ENCODE results near the gene AKAP10. TPM values are rescaled to one million over a fixed set of nuclear protein-coding genes. Genes with fewer than 3 reads are reported as not detected.

The AKAP10 gene
- total and polyA plus RNA-seq, 2 of the 4 experiments (the other 2 are of a cell fraction), result 12.7 to 18.6 TPM

DNA sequence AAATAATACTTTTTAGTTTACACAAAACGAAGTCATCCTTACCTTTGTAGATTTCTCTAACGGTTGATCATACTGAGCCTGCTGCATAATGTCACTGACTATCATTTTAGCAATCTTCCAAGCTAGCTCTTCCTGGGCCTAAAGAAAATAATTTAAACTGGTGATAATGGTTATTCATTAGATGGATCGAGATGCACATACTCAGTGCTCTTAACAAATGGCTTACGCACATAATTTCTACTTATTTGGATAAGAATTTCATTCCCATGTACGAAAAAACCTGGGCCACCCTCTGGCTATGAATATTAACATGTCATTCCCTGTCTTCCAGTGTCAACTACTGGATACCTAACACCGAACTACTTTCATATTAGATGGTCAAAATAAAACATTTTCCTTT is 68.5 kb downstream of the AKAP10 start:
- no peak overlapping the region for H3K56ac ChIP-seq (ENCODE audit: extremely low read depth, insufficient read depth, low read length)
- H3K27me3 ChIP-seq (ENCODE audit: control insufficient read depth, insufficient read depth, low read length), result no peaks in the 10 kb centered on the region
- no CpG with 5 or more reads among the region's 6 CpGs for WGBS, 2 experiments (ENCODE audit: extremely low coverage in 2 of 2, insufficient read length in 1 of 2)
- no peak overlapping the region for H3K4me3 ChIP-seq (ENCODE audit: insufficient read depth, low read depth, low read length)
- no peak overlapping the region for H3K4me2 ChIP-seq (ENCODE audit: low read depth, low read length)
- H2BK20ac ChIP-seq (ENCODE audit: low read depth, low read length), result no peak overlapping the region
- H3K27ac ChIP-seq (ENCODE audit: insufficient read depth, low read length), result no peak overlapping the region
- H3K9me3 ChIP-seq (ENCODE audit: control insufficient read depth, insufficient read depth, low read length), result no peaks in the 10 kb centered on the region
- ChIA-PET POLR2A (ENCODE audit: unreplicated experiment) (no interaction called here), CTCF (no interaction called here)
- ATAC-seq (ENCODE audit: low read depth) (no peak), DNase-seq (no peak)
- H3K14ac ChIP-seq (replicated peaks; ENCODE audit: low read depth, low read length), result no peak overlapping the region
- no peak overlapping the region for H3K23ac ChIP-seq (ENCODE audit: low read depth, low read length)
- peaks cover 6% of the 10 kb centered on the region for H3K4me1 ChIP-seq (ENCODE audit: control insufficient read depth, insufficient read depth, low read length)
- TF ChIP-seq POLR2A (IDR thresholded peaks at IDR 0.05; ENCODE audit: low read depth, low read length) (no peak), CTCF (conservative IDR thresholded peaks at IDR 0.05; ENCODE audit: low read depth, low read length) (no peak), MXI1 (IDR thresholded peaks at IDR 0.05; ENCODE audit: borderline replicate concordance, low read depth, low read length) (no peak), MAZ (IDR thresholded peaks at IDR 0.05; ENCODE audit: borderline replicate concordance, low read depth, low read length) (no peak), RCOR1 (IDR thresholded peaks at IDR 0.05; ENCODE audit: insufficient replicate concordance, low read length) (no peak), MAFK (IDR thresholded peaks at IDR 0.05; ENCODE audit: low read depth, low read length) (no peak), NFE2L2 (IDR thresholded peaks at IDR 0.05; ENCODE audit: low read depth, low read length) (no peak), RAD21 (IDR thresholded peaks at IDR 0.05; ENCODE audit: low read length) (no peak), USF2 (IDR thresholded peaks at IDR 0.05; ENCODE audit: low read depth, low read length) (no peak), FOS (IDR thresholded peaks at IDR 0.05; ENCODE audit: low read depth, low read length) (no peak), ELK1 (IDR thresholded peaks at IDR 0.05; ENCODE audit: borderline replicate concordance, low read depth, low read length) (no peak), BHLHE40 (IDR thresholded peaks at IDR 0.05; ENCODE audit: low read depth, low read length) (no peak), RFX5 (IDR thresholded peaks at IDR 0.05; ENCODE audit: low read depth, low read length) (no peak), CEBPB (IDR thresholded peaks at IDR 0.05; ENCODE audit: low read depth, low read length) (no peak), SMC3 (IDR thresholded peaks at IDR 0.05; ENCODE audit: low read depth, low read length) (no peak), CHD1 (IDR thresholded peaks at IDR 0.05; ENCODE audit: low read depth, low read length) (no peak)
- no peak overlapping the region for H2BK120ac ChIP-seq (ENCODE audit: low read depth, low read length)
- H2AFZ ChIP-seq (replicated peaks; ENCODE audit: low read length, poor library complexity), result no peak overlapping the region
- H3K36me3 ChIP-seq (ENCODE audit: control insufficient read depth, insufficient read depth, low read length), result peaks cover 36% of the 10 kb centered on the region
- H2AK5ac ChIP-seq (ENCODE audit: low read depth, low read length), result no peak overlapping the region
- dilution Hi-C loops (cut with HindIII; ENCODE audit: low sequenced_read_pairs, unreplicated experiment) (no loop called here), intact Hi-C loops (cut with micrococcal nuclease) (loop anchor here (5.0 kb wide), 1 partner anchor 42 kb away; the partner anchor contains the start of gene ULK2), in situ Hi-C loops (cut with MboI; ENCODE audit: low sequenced_read_pairs) (no loop called here)
- H3K9me1 ChIP-seq (ENCODE audit: insufficient read depth, low read length), result peaks cover 3% of the 10 kb centered on the region
- H3K4ac ChIP-seq (ENCODE audit: low read depth, low read length), result no peak overlapping the region
- H4K5ac ChIP-seq (ENCODE audit: low read depth, low read length), result no peak overlapping the region
- H4K91ac ChIP-seq (ENCODE audit: insufficient read depth, low read depth, low read length), result no peak overlapping the region
- H4K20me1 ChIP-seq (ENCODE audit: insufficient read depth, low read length), result no peaks in the 10 kb centered on the region
- no peak overlapping the region for H3K9ac ChIP-seq (ENCODE audit: low read depth, low read length)
- H3K79me1 ChIP-seq (ENCODE audit: low read depth in 1 of 2, low read length in 2 of 2), result peaks cover 4 to 12% of the 10 kb centered on the region in 2 experiments; a peak in 2 of 4 replicates
- H3K18ac ChIP-seq (ENCODE audit: low read depth, low read length), result no peak overlapping the region
- no TSS peak for BruUV-seq (replicated peaks)
- H2AK9ac ChIP-seq (replicated peaks; ENCODE audit: low read depth, low read length, poor library complexity), result no peak overlapping the region
- H2BK5ac ChIP-seq (ENCODE audit: low read depth, low read length, poor library complexity, severe bottlenecking), result no peak overlapping the region
- H2BK15ac ChIP-seq (ENCODE audit: low read depth, low read length), result no peak overlapping the region
- no peak overlapping the region for H4K8ac ChIP-seq (ENCODE audit: low read depth in 2 of 2, low read length in 2 of 2)
